SU-DHL-6 (cell line): Measurements from ENCODE around the gene NOL9.

Experiments used
- H2AFZ ChIP-seq: fragments of 200-600 bp; sonication (generic); 2 replicates; pipeline ENCODE4 v1.6.1; 2014; ENCODE audit warnings: low read depth, mild to moderate bottlenecking, moderate library complexity, mixed read lengths, antibody characterized with exemption, low read length; ENCODE audit not compliant: severe bottlenecking
- H3F3A ChIP-seq: fragments of 200-600 bp; shearing (Covaris generic); 2 replicates; pipeline ENCODE4 v1.6.0; 2016; ENCODE audit warnings: antibody characterized with exemption, mild to moderate bottlenecking; ENCODE audit not compliant: insufficient read depth
- H3K27ac ChIP-seq: fragments of 200-600 bp; sonication (generic); 2 replicates; pipeline ENCODE4 v1.5.1; 2016; ENCODE audit warnings: low read depth, mild to moderate bottlenecking, low read length, moderate library complexity, mixed read lengths
- H3K27me3 ChIP-seq: fragments of 200-600 bp; sonication (generic), shearing (Covaris generic); 2 replicates; pipeline ENCODE4 v1.6.0; 2014; ENCODE audit warnings: mild to moderate bottlenecking, low read length
- H3K36me3 ChIP-seq: fragments of 200-600 bp; sonication (generic); 2 replicates; pipeline ENCODE4 v1.6.1; 2014; ENCODE audit warnings: mild to moderate bottlenecking, low read length, mixed read lengths
- H3K4me2 ChIP-seq: fragments of 300-600, 200-600 bp; shearing (Covaris generic), sonication (generic); 2 replicates; pipeline ENCODE4 v1.6.0; 2014; ENCODE audit warnings: low read length, low read depth, mild to moderate bottlenecking; ENCODE audit not compliant: poor library complexity, severe bottlenecking
- H3K4me3 ChIP-seq: fragments of 200-600 bp; sonication (generic); 2 replicates; pipeline ENCODE4 v1.5.1; 2014; ENCODE audit warnings: antibody characterized with exemption, low read length, mild to moderate bottlenecking, mixed read lengths; ENCODE audit not compliant: insufficient read depth, poor library complexity, severe bottlenecking
- H3K79me2 ChIP-seq: fragments of 200-600 bp; sonication (generic); 2 replicates; pipeline ENCODE4 v1.6.1; 2014; ENCODE audit warnings: mild to moderate bottlenecking, low read length, moderate library complexity; ENCODE audit not compliant: insufficient read depth
- H3K9ac ChIP-seq: fragments of 200-600 bp; sonication (generic); 2 replicates; pipeline ENCODE4 v1.7.0; 2014; ENCODE audit warnings: mild to moderate bottlenecking, low read length
- H3K9me2 ChIP-seq: fragments of 200-600 bp; sonication (generic); replicated peaks from 2 replicates; pipeline ENCODE4 v1.6.1; 2014; ENCODE audit warnings: low read length; ENCODE audit not compliant: insufficient read depth
- H3K9me3 ChIP-seq: fragments of 200-600 bp; sonication (generic); 2 replicates; pipeline ENCODE4 v1.6.1; 2014; ENCODE audit warnings: low read length, mixed read lengths; ENCODE audit not compliant: insufficient read depth
- H4K20me1 ChIP-seq: fragments of 200-600 bp; sonication (generic); 2 replicates; pipeline ENCODE4 v1.6.1; 2014; ENCODE audit warnings: low read depth, mild to moderate bottlenecking, antibody characterized with exemption, low read length, moderate library complexity, mixed read lengths
- CTCF ChIP-seq: fragments of 200-600 bp; sonication (generic); IDR thresholded peaks from one replicate; pipeline ENCODE4 v1.5.1; 2017; ENCODE audit warnings: antibody characterized with exemption, mild to moderate bottlenecking, low read length, moderate library complexity; ENCODE audit not compliant: insufficient read depth, poor library complexity, severe bottlenecking
- EZH2phosphoT487 ChIP-seq: fragments of 200-600 bp; sonication (generic), shearing (Covaris generic); conservative IDR thresholded peaks from 2 replicates; pipeline ENCODE4 v1.6.1; 2018; ENCODE audit warnings: mild to moderate bottlenecking, antibody characterized with exemption, low read length, moderate library complexity, mixed read lengths

Gene NOL9

GRCh38 chr1:6507037-6507428 is 47.3 kb downstream of the NOL9 start:
- TF ChIP-seq EZH2phosphoT487: no peak
- TF ChIP-seq CTCF: no peak
- Histone ChIP-seq H3K9me2 (no peaks in the 10 kb centered on the region), H3K27ac (no peak overlapping the region), H3K27me3 (no peaks in the 10 kb centered on the region), H3F3A (no peaks in the 10 kb centered on the region), H2AFZ (no peak overlapping the region), H3K4me2 (no peak overlapping the region), H4K20me1 (no peaks in the 10 kb centered on the region), H3K9me3 (no peaks in the 10 kb centered on the region), H3K9ac (no peak overlapping the region), H3K36me3 (no peaks in the 10 kb centered on the region), H3K79me2 (no peaks in the 10 kb centered on the region), H3K4me3 (no peak overlapping the region)

- no peaks in the 10 kb centered on the region for H4K20me1 ChIP-seq
- no peak overlapping the region for H3K4me2 ChIP-seq
- no peak overlapping the region for H3K9ac ChIP-seq
- H3K9me3 ChIP-seq: no peaks in the 10 kb centered on the region
- no peak overlapping the region for H3K4me3 ChIP-seq
- H3K27me3 ChIP-seq: no peaks in the 10 kb centered on the region
- H2AFZ ChIP-seq: no peak overlapping the region
- no peaks in the 10 kb centered on the region for H3K36me3 ChIP-seq
- no peaks in the 10 kb centered on the region for H3F3A ChIP-seq
- H3K27ac ChIP-seq: no peak overlapping the region
- H3K79me2 ChIP-seq: no peaks in the 10 kb centered on the region
- no peaks in the 10 kb centered on the region for H3K9me2 ChIP-seq
- TF ChIP-seq EZH2phosphoT487: no peak
- TF ChIP-seq CTCF: no peak
Observed at GRCh38 chr1:6506210-6507036, 47.9 kb downstream of the NOL9 start.

GRCh38 chr1:6505367-6506209 is 48.7 kb downstream of the NOL9 start:
- no peaks in the 10 kb centered on the region for H3K9me2 ChIP-seq
- H3K27me3 ChIP-seq: no peaks in the 10 kb centered on the region
- no peaks in the 10 kb centered on the region for H3K36me3 ChIP-seq
- no peaks in the 10 kb centered on the region for H3K79me2 ChIP-seq
- H3K27ac ChIP-seq: no peak overlapping the region
- H3K4me3 ChIP-seq: no peak overlapping the region
- no peaks in the 10 kb centered on the region for H3F3A ChIP-seq
- TF ChIP-seq EZH2phosphoT487 (no peak), CTCF (no peak)
- no peaks in the 10 kb centered on the region for H4K20me1 ChIP-seq
- H3K9ac ChIP-seq: no peak overlapping the region
- H3K9me3 ChIP-seq: no peaks in the 10 kb centered on the region
- H3K4me2 ChIP-seq: no peak overlapping the region
- no peak overlapping the region for H2AFZ ChIP-seq
